Measurements from ENCODE around the gene TEX10. TPM values are rescaled to one million over a fixed set of nuclear protein-coding genes. Genes with fewer than 3 reads are reported as not detected.

Gene TEX10
- total and polyA plus RNA-seq, 2 donors (not counting 3 experiments of a cell fraction or from before 2014, with no cell fraction given), result 13.6 to 21.2 TPM

- Histone ChIP-seq H3K9me3 (replicated peaks; ENCODE audit: control insufficient read depth, insufficient read depth, low read length) (no peaks in the 10 kb centered on the region), H3K27me3 (ENCODE audit: control insufficient read depth in 2 of 2, insufficient read depth in 2 of 2, low read length in 2 of 2) (no peaks in the 10 kb centered on the region), H2AFZ (ENCODE audit: low read depth, low read length) (no peak overlapping the region), H3K27ac (ENCODE audit: insufficient read depth, low read depth, low read length) (no peak overlapping the region), H3K4me2 (ENCODE audit: insufficient read depth, low read length) (no peak overlapping the region), H3K36me3 (ENCODE audit: control insufficient read depth in 2 of 2, extremely low read depth in 1 of 2, insufficient read depth in 2 of 2, low read length in 2 of 2) (peaks cover 2 to 3% of the 10 kb centered on the region in 2 experiments), H3K4me3 (replicated peaks in 1 of 3; ENCODE audit: insufficient read depth in 1 of 3, low read depth in 1 of 3, low read length in 3 of 3) (no peak overlapping the region), H3K4me1 (ENCODE audit: control insufficient read depth, extremely low read depth, insufficient read depth, low read length) (no peaks in the 10 kb centered on the region), H4K20me1 (replicated peaks; ENCODE audit: control insufficient read depth, extremely low read depth, insufficient read depth, low read length) (no peaks in the 10 kb centered on the region), H3K79me2 (ENCODE audit: control insufficient read depth, insufficient read depth, low read length) (no peaks in the 10 kb centered on the region), H3K9ac (replicated peaks; ENCODE audit: extremely low read depth, insufficient read depth, low read length) (no peak overlapping the region), H3K9me1 (replicated peaks; ENCODE audit: control insufficient read depth, extremely low read depth, insufficient read depth, low read length) (no peaks in the 10 kb centered on the region)
- intact Hi-C loops (cut with micrococcal nuclease) (no loop called here), dilution Hi-C loops (cut with MboI; ENCODE audit: extremely low pct_ligation_motif_present, low sequenced_read_pairs) (no loop called here)
- no peak for FAIRE-seq
- POLR2A ChIA-PET, result no interaction called here
- CTCF ChIA-PET, result interaction anchor here (1.0 kb wide), 1 partner anchor 56 kb away, joined by 6 read pairs; no protein-coding TSS in a partner anchor
- BruUV-seq (replicated peaks), result no TSS peak
- no peak for DNase-seq (ENCODE audit: low read depth, low spot score)
- TF ChIP-seq, protein P1, sequence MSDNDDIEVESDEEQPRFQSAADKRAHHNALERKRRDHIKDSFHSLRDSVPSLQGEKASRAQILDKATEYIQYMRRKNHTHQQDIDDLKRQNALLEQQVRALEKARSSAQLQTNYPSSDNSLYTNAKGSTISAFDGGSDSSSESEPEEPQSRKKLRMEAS (IDR thresholded peaks at IDR 0.05; ENCODE audit: insufficient read depth, insufficient read length), result no peak
- TF ChIP-seq POLR2AphosphoS5 (IDR thresholded peaks at IDR 0.05; ENCODE audit: insufficient read depth, low read depth, low read length), result no peak
- TF ChIP-seq GATA2 (IDR thresholded peaks at IDR 0.05; ENCODE audit: insufficient read depth, insufficient read length, low read depth, low read length), result no peak
- no peak for TF ChIP-seq EZH2 (IDR thresholded peaks at IDR 0.05; ENCODE audit: borderline replicate concordance, low read depth, low read length, severe bottlenecking)
- TF ChIP-seq, protein P2, sequence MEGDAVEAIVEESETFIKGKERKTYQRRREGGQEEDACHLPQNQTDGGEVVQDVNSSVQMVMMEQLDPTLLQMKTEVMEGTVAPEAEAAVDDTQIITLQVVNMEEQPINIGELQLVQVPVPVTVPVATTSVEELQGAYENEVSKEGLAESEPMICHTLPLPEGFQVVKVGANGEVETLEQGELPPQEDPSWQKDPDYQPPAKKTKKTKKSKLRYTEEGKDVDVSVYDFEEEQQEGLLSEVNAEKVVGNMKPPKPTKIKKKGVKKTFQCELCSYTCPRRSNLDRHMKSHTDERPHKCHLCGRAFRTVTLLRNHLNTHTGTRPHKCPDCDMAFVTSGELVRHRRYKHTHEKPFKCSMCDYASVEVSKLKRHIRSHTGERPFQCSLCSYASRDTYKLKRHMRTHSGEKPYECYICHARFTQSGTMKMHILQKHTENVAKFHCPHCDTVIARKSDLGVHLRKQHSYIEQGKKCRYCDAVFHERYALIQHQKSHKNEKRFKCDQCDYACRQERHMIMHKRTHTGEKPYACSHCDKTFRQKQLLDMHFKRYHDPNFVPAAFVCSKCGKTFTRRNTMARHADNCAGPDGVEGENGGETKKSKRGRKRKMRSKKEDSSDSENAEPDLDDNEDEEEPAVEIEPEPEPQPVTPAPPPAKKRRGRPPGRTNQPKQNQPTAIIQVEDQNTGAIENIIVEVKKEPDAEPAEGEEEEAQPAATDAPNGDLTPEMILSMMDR (IDR thresholded peaks at IDR 0.05; ENCODE audit: extremely low read depth in 1 of 2, insufficient read depth in 1 of 2, low read depth in 1 of 2, low read length in 2 of 2), result no peak
- no peak for TF ChIP-seq JUN (IDR thresholded peaks at IDR 0.05; ENCODE audit: borderline replicate concordance, insufficient read depth, insufficient read length, low read depth)
- TF ChIP-seq MYC (IDR thresholded peaks at IDR 0.05; ENCODE audit: low read depth, low read length), result no peak
- no peak for TF ChIP-seq POLR2A (IDR thresholded peaks at IDR 0.05; ENCODE audit: low read depth, low read length)
- TF ChIP-seq FOS (IDR thresholded peaks at IDR 0.05; ENCODE audit: borderline replicate concordance, insufficient read depth, low read length), result no peak
These were observed 84.5 kb downstream of the TEX10 start for GRCh38 chr9:100268271-100268670.
